PC-9 (cell line): Measurements from ENCODE around the gene NKAPD1. TPM values are rescaled to one million over a fixed set of nuclear protein-coding genes. Genes with fewer than 3 reads are reported as not detected.

Experiments used
- BruUV-seq: library from RNA; stranded (reverse); fragments of 400-500 nt; replicated peaks from 2 replicates; lab custom pipeline; 2021; lab: Mats Ljungman, UMichigan
- CTCF ChIA-PET: fragments of 300-600 bp; sonication (Branson Sonifier 250); formaldehyde crosslinking; loops from one replicate; lab custom pipeline; 2022; ENCODE audit warnings: antibody characterized with exemption; lab: Charles Lee
- POLR2A ChIA-PET: fragments of 300-600 bp; sonication (Branson Sonifier 250); formaldehyde crosslinking; loops from one replicate; lab custom pipeline; 2022; ENCODE audit warnings: antibody characterized with exemption; ENCODE audit not compliant: unreplicated experiment; lab: Charles Lee
- DNase-seq, 2 experiments: peaks; one replicate each; pipeline versions ENCODE4 v3.0.0 to v3.0.0-alpha.2; 2015 to 2022; ENCODE audit warnings: mixed read lengths in 1 of 2
- H2AFZ ChIP-seq: fragments of 200-600 bp; sonication (generic); 2 replicates; pipeline ENCODE4 v1.8.1; 2017; ENCODE audit warnings: antibody characterized with exemption
- H3F3A ChIP-seq: fragments of 200-600 bp; sonication (generic); 2 replicates; pipeline ENCODE4 v1.8.1; 2017; ENCODE audit warnings: antibody characterized with exemption, mild to moderate bottlenecking, low read depth; ENCODE audit not compliant: insufficient read depth
- H3K27ac ChIP-seq: fragments of 200-600 bp; sonication (generic); 2 replicates; pipeline ENCODE4 v1.6.1; 2016; ENCODE audit warnings: mixed run types
- H3K27me3 ChIP-seq: fragments of 200-600 bp; sonication (generic); 2 replicates; pipeline ENCODE4 v1.6.1; 2016; ENCODE audit warnings: low read depth, mixed run types; ENCODE audit not compliant: insufficient read depth
- H3K36me3 ChIP-seq: fragments of 200-600 bp; sonication (generic); 2 replicates; pipeline ENCODE4 v1.6.1; 2016; ENCODE audit warnings: low read depth, mixed run types
- H3K4me1 ChIP-seq: fragments of 200-600 bp; sonication (generic); replicated peaks from 2 replicates; pipeline ENCODE4 v1.6.1; 2016; ENCODE audit warnings: mixed run types; ENCODE audit not compliant: insufficient read depth
- H3K4me2 ChIP-seq: fragments of 200-600 bp; sonication (generic); 2 replicates; pipeline ENCODE4 v1.6.1; 2017; ENCODE audit warnings: mixed run types
- H3K4me3 ChIP-seq: fragments of 200-600 bp; sonication (generic); 2 replicates; pipeline ENCODE4 v1.6.1; 2016; ENCODE audit warnings: mixed run types
- H3K79me2 ChIP-seq: fragments of 200-600 bp; sonication (generic); 2 replicates; pipeline ENCODE4 v1.6.1; 2017; ENCODE audit warnings: low read depth, mixed run types
- H3K9me2 ChIP-seq: fragments of 200-600 bp; sonication (generic); 2 replicates; pipeline ENCODE4 v1.8.1; 2017; ENCODE audit warnings: mild to moderate bottlenecking; ENCODE audit not compliant: insufficient read depth
- H3K9me3 ChIP-seq: fragments of 200-600 bp; sonication (generic); 2 replicates; pipeline ENCODE4 v1.8.1; 2016; ENCODE audit warnings: low read depth; ENCODE audit not compliant: insufficient read depth
- H4K20me1 ChIP-seq: fragments of 200-600 bp; sonication (generic); 2 replicates; pipeline ENCODE4 v1.8.1; 2017; ENCODE audit not compliant: insufficient read depth
- CTCF ChIP-seq: fragments of 200-600 bp; sonication (generic); conservative IDR thresholded peaks from 2 replicates; pipeline ENCODE4 v1.6.1; 2017; ENCODE audit warnings: mixed run types, antibody characterized with exemption, mild to moderate bottlenecking, moderate library complexity
- EZH2 ChIP-seq: fragments of 200-600 bp; sonication (generic); IDR thresholded peaks from 2 replicates; pipeline ENCODE4 v1.8.0; 2017; ENCODE audit warnings: antibody characterized with exemption, low read depth
- intact Hi-C: fragments of 100-400 bp; cut with micrococcal nuclease; formaldehyde crosslinking; loops from one replicate; pipeline ENCODE4 v1.10.0; 2022; ENCODE audit not compliant: unreplicated experiment
- total RNA-seq: library from RNA; stranded (reverse); gene quantifications from 2 replicates; pipeline ENCODE4 v1.2.3, GENCODE V29; 2021

The NKAPD1 gene
- total RNA-seq, 1 experiment from 2014 or later = 16.5 TPM

- no peak for TF ChIP-seq EZH2
- no peak for TF ChIP-seq CTCF
- ChIA-PET POLR2A (interaction anchor here (0.6 kb wide), 2 partner anchors 54 to 238 kb away, joined by 5 to 9 read pairs; no protein-coding TSS in a partner anchor), CTCF (no interaction called here)
- no peaks in the 10 kb centered on the region for H3K36me3 ChIP-seq
- H3K9me3 ChIP-seq = no peaks in the 10 kb centered on the region
- no peaks in the 10 kb centered on the region for H4K20me1 ChIP-seq
- H3K4me3 ChIP-seq = no peak overlapping the region
- no TSS peak for BruUV-seq
- no peak for DNase-seq
- no peak overlapping the region for H2AFZ ChIP-seq
- no peaks in the 10 kb centered on the region for H3K27me3 ChIP-seq
- H3F3A ChIP-seq = peaks cover 8% of the 10 kb centered on the region; the same call in 1 of the 2 replicates
- H3K4me1 ChIP-seq = no peaks in the 10 kb centered on the region
- H3K27ac ChIP-seq = no peak overlapping the region
- intact Hi-C loops = no loop called here
- no peak overlapping the region for H3K4me2 ChIP-seq
- no peaks in the 10 kb centered on the region for H3K79me2 ChIP-seq
- H3K9me2 ChIP-seq = no peaks in the 10 kb centered on the region
Measured at GRCh38 chr11:112103446-112103845, 29.3 kb downstream of the NKAPD1 start.

GRCh38 chr11:112106070-112106469 lies 32.0 kb downstream of the NKAPD1 start:
- Histone ChIP-seq H3K9me2 (no peaks in the 10 kb centered on the region), H3K36me3 (no peaks in the 10 kb centered on the region), H4K20me1 (no peaks in the 10 kb centered on the region), H3K4me2 (no peak overlapping the region), H3F3A (peaks cover 15% of the 10 kb centered on the region; the same call in 1 of the 2 replicates), H3K4me3 (no peak overlapping the region), H3K4me1 (no peaks in the 10 kb centered on the region), H3K9me3 (no peaks in the 10 kb centered on the region), H2AFZ (no peak overlapping the region), H3K27me3 (no peaks in the 10 kb centered on the region), H3K27ac (no peak overlapping the region), H3K79me2 (no peaks in the 10 kb centered on the region)
- no peak for TF ChIP-seq CTCF
- no peak for TF ChIP-seq EZH2
- BruUV-seq = no TSS peak
- intact Hi-C loops = no loop called here
- CTCF ChIA-PET = no interaction called here
- POLR2A ChIA-PET = no interaction called here
- DNase-seq = no peak

- Histone ChIP-seq H4K20me1 (no peaks in the 10 kb centered on the region), H3F3A (0 out of 2 replicates have a peak, but pooled peaks cover 12% of the 10 kb centered on the region), H3K36me3 (no peaks in the 10 kb centered on the region), H3K4me3 (no peak overlapping the region), H3K9me3 (no peaks in the 10 kb centered on the region), H3K27ac (no peak overlapping the region), H3K79me2 (no peaks in the 10 kb centered on the region), H3K4me1 (peaks cover 3% of the 10 kb centered on the region; the same call in 1 of the 2 replicates), H2AFZ (no peak overlapping the region), H3K4me2 (peak overlapping the region; percentile 26; the same call in 1 of the 2 replicates), H3K9me2 (no peaks in the 10 kb centered on the region), H3K27me3 (no peaks in the 10 kb centered on the region)
- DNase-seq = peak; percentile 5 to 66
- no TSS peak for BruUV-seq
- ChIA-PET CTCF (interaction anchor here (0.6 to 1.9 kb wide), 6 partner anchors 18 to 167 kb away, joined by 3 to 20 read pairs (median 6); partner anchors contain the start of gene BCO2), POLR2A (interaction anchor here (0.7 kb wide), 1 partner anchor 13 kb away, joined by 26 read pairs; no protein-coding TSS in a partner anchor)
- intact Hi-C loops = loop anchor here (1.0 to 2.0 kb wide), 3 partner anchors 62 to 167 kb away; partner anchors contain the start of gene BCO2
- TF ChIP-seq EZH2 = no peak
- peak; percentile 93 for TF ChIP-seq CTCF
Measured at GRCh38 chr11:112113539-112114457, 39.7 kb downstream of the NKAPD1 start.
